Thoracic aorta (tissue), 2 donors: ENCODE data around the gene RBM38. TPM values are rescaled to one million over a fixed set of nuclear protein-coding genes. Genes with fewer than 3 reads are reported as not detected.

Source experiments
- ATAC-seq: fragments of 150-250 bp; one replicate; pipeline ENCODE4 v1.8.0; 2017; ENCODE audit warnings: low read depth; ENCODE audit not compliant: insufficient number of reproducible peaks, low FRiP score
- DNase-seq: peaks from one replicate; pipeline ENCODE4 v3.0.0-alpha.2; 2020; ENCODE audit warnings: low spot score
- H3K27ac ChIP-seq, 2 donors: fragments of 200-600 bp; sonication (generic); 1 replicate in 1 of 2; 2 replicates in 1 of 2; pipeline ENCODE4 v1.5.1; 2016; ENCODE audit warnings: mild to moderate bottlenecking in 2 of 2, moderate library complexity in 2 of 2
- H3K27me3 ChIP-seq: fragments of 200-600 bp; sonication (generic); replicated peaks from 2 replicates; pipeline ENCODE4 v1.6.0; 2016; ENCODE audit warnings: mild to moderate bottlenecking; ENCODE audit not compliant: insufficient read depth
- H3K36me3 ChIP-seq: fragments of 200-600 bp; sonication (generic); one replicate; pipeline ENCODE4 v1.5.1; 2016
- H3K4me1 ChIP-seq, 2 donors: fragments of 200-600 bp; sonication (generic); 1 replicate in 1 of 2; 2 replicates in 1 of 2; pipeline versions ENCODE4 v1.5.1 to v1.6.0; 2016; ENCODE audit warnings: low read depth in 2 of 2, mild to moderate bottlenecking in 1 of 2; ENCODE audit not compliant: control insufficient read depth in 1 of 2
- H3K4me3 ChIP-seq: fragments of 200-600 bp; sonication (generic); 2 replicates; pipeline ENCODE4 v1.5.1; 2016; ENCODE audit warnings: mild to moderate bottlenecking
- H3K9me3 ChIP-seq: fragments of 200-600 bp; sonication (generic); 2 replicates; pipeline ENCODE4 v1.5.1; 2016
- CTCF ChIP-seq: fragments of 200-600 bp; sonication (generic); IDR thresholded peaks from one replicate; pipeline ENCODE4 v1.5.1; 2019; ENCODE audit warnings: antibody characterized with exemption
- total RNA-seq, 2 donors: library from RNA; depleted of rRNA; stranded (reverse); fragments of >200 nt; gene quantifications; one replicate each; pipeline versions ENCODE4 v1.1.0 to v1.2.3, GENCODE V29; 2016

Gene RBM38
- total RNA-seq, 2 donors from 2014 or later: 9.6 to 24.8 TPM

GRCh38 chr20:57410924-57411323 lies 19.7 kb downstream of the RBM38 start:
- Histone ChIP-seq H3K27ac (no peak overlapping the region), H3K4me3 (no peak overlapping the region), H3K27me3 (no peaks in the 10 kb centered on the region), H3K9me3 (no peaks in the 10 kb centered on the region), H3K36me3 (peaks cover 8% of the 10 kb centered on the region), H3K4me1 (peaks cover 15 to 35% of the 10 kb centered on the region in 2 donors)
- DNase-seq: no peak
- no peak for ATAC-seq
- no peak for TF ChIP-seq CTCF

DNA sequence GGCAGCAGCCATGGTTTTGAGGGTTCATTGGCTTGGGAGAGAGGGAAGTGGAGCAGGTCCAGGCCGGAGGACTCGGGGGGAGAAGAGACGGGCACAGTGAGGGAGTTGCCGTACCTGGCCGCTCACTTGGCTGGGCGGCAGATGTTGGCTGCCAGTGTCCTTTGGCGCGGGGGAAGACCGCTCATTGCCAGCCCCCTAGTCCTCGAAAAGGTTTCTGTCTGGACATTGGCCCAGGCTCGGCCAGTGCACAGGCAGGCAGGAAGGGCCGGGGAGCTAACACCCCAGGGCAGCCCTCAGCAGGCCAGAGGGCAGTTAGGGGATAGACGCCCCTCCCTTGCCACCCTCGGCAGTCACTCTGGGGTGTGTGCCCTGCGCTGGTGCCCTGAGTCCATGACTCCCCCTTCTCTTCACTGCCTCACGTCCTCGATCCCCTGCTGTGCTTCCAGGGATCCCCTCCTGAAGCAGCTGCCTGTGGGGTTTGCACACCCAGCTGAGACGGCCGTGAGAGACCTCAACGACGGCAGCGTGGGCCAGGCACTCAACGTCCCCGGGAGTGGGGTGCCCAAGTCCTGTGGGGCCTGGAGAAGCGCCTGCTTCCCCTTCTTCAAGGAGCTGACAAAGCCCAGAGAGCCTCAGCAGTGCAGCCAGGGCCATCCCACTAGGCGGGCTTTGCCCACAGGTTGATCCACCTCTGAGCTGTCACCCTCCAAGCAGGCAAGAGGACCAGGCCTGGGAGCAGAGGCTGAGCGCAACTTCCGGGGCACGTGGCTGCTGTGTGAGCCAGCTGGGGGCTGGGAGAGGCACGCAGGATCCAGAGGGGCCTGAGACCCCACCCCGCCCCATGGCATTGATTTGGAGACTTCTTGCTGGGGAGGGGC lies 20.4 kb downstream of the RBM38 start:
- DNase-seq (no peak), ATAC-seq (no peak)
- TF ChIP-seq CTCF: no peak
- H3K36me3 ChIP-seq: peaks cover 5% of the 10 kb centered on the region
- no peaks in the 10 kb centered on the region for H3K9me3 ChIP-seq
- H3K4me3 ChIP-seq: no peak overlapping the region
- H3K27me3 ChIP-seq: no peaks in the 10 kb centered on the region
- no peak overlapping the region for H3K27ac ChIP-seq
- peaks cover 15 to 35% of the 10 kb centered on the region in 2 donors for H3K4me1 ChIP-seq

- H3K9me3 ChIP-seq: no peaks in the 10 kb centered on the region
- H3K4me3 ChIP-seq: no peak overlapping the region
- no peak for DNase-seq
- peaks cover 15 to 34% of the 10 kb centered on the region in 2 donors for H3K4me1 ChIP-seq
- no peaks in the 10 kb centered on the region for H3K27me3 ChIP-seq
- no peak overlapping the region for H3K27ac ChIP-seq
- peaks cover 3% of the 10 kb centered on the region for H3K36me3 ChIP-seq
- no peak for ATAC-seq
- TF ChIP-seq CTCF: no peak
Observed at GRCh38 chr20:57412347-57413029, 21.3 kb downstream of the RBM38 start.

DNA sequence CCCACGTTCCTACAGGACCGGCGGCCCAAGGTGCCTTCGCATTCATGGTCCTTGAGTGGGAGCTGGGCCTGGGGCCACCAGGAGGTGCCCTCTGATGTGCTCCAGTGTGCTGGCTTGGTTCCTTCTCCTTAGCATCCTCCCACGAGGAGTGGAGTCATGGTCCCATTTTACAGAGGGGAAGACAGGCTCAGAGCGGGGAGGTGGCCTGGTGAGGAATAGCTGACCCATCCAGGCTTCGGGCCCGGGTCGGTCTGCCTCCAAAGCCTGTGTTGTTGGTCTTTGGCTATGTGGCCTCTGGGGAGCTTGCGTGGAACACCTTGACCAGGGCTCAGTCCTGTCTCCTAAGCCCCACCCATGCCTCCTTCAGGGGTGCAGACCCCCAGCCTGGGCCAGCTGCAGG lies 22.8 kb downstream of the RBM38 start:
- H3K36me3 ChIP-seq: no peaks in the 10 kb centered on the region
- ATAC-seq (no peak), DNase-seq (no peak)
- H3K9me3 ChIP-seq: no peaks in the 10 kb centered on the region
- H3K27ac ChIP-seq: no peak overlapping the region
- TF ChIP-seq CTCF: no peak
- peaks cover 8 to 19% of the 10 kb centered on the region in 2 donors for H3K4me1 ChIP-seq
- no peak overlapping the region for H3K4me3 ChIP-seq
- H3K27me3 ChIP-seq: no peaks in the 10 kb centered on the region

- TF ChIP-seq CTCF: no peak
- no peak overlapping the region for H3K4me3 ChIP-seq
- no peak for DNase-seq
- H3K27ac ChIP-seq: no peak overlapping the region
- no peaks in the 10 kb centered on the region for H3K27me3 ChIP-seq
- peak; percentile 35 for ATAC-seq
- H3K36me3 ChIP-seq: no peaks in the 10 kb centered on the region
- H3K9me3 ChIP-seq: no peaks in the 10 kb centered on the region
- H3K4me1 ChIP-seq: peaks cover 3 to 12% of the 10 kb centered on the region in 2 donors
Observed at GRCh38 chr20:57414867-57415592, 23.8 kb downstream of the RBM38 start.
